ENCODE results near the gene MAML2.

GRCh38 chr11:96331699-96332116 is 11.3 kb downstream of the MAML2 start:
- TF ChIP-seq CTCF (IDR thresholded peaks at IDR 0.05; ENCODE audit: low read length) (no peak), EZH2 (optimal IDR thresholded peaks at IDR 0.05; ENCODE audit: low read depth, low read length) (no peak)

Data from MM.1S (cell line).